GM12878 (cell line): Measurements from ENCODE around the gene KIAA1671. TPM values are rescaled to one million over a fixed set of nuclear protein-coding genes. Genes with fewer than 3 reads are reported as not detected.

Source experiments
- ATAC-seq: fragments of 200-7000 bp; cut with Tn5 transposase; 3 replicates; pipeline ENCODE4 v1.9.1; 2020; ENCODE audit warnings: mild to moderate bottlenecking, moderate library complexity
- BruUV-seq: library from RNA; stranded (reverse); fragments of 400-500 nt; replicated peaks from 2 replicates; lab custom pipeline; 2021; lab: Mats Ljungman, UMichigan
- CTCF ChIA-PET: fragments of 300-600 bp; sonication (Branson Sonifier 250); formaldehyde crosslinking; extraction: SDS; loops from one replicate; lab custom pipeline; 2021; ENCODE audit warnings: inconsistent platforms; lab: Yijun Ruan, JAX
- POLR2A ChIA-PET: fragments of 350-600 bp; formaldehyde crosslinking; extraction: SDS; loops from one replicate; lab custom pipeline; 2021; ENCODE audit warnings: inconsistent platforms; lab: Charles Lee
- RAD21 ChIA-PET: fragments of 300-600 bp; sonication (Branson Sonifier 250); formaldehyde crosslinking; loops from one replicate; lab custom pipeline; 2023; ENCODE audit warnings: antibody characterized with exemption; ENCODE audit not compliant: unreplicated experiment; lab: Charles Lee
- SMC1A ChIA-PET: fragments of 300-600 bp; sonication (Branson Sonifier 250); formaldehyde crosslinking; loops from one replicate; lab custom pipeline; 2023; ENCODE audit not compliant: unreplicated experiment, uncharacterized antibody; lab: Charles Lee
- DNase-seq: peaks from one replicate; pipeline ENCODE4 v3.0.0-alpha.2; 2011; ENCODE audit warnings: low read depth, low spot score
- FAIRE-seq: peaks from 3 replicates; lab custom pipeline; 2011; peaks lifted over from hg19 to GRCh38; lab: Jason Lieb, UNC
- H2AFZ ChIP-seq: 2 replicates; pipeline ENCODE4 v1.6.0; 2011; ENCODE audit warnings: low read depth, low read length, control low read depth; ENCODE audit not compliant: control insufficient read depth
- H3K27ac ChIP-seq: 2 replicates; pipeline ENCODE4 v1.5.1; 2011; ENCODE audit warnings: control low read depth; ENCODE audit not compliant: control insufficient read depth, insufficient read depth
- H3K27me3 ChIP-seq, 2 experiments: replicated peaks in 1 of 2; 2 replicates each; pipeline versions ENCODE4 v1.6.0 to v1.6.1; 2011; ENCODE audit warnings: low read length in 1 of 2; ENCODE audit not compliant: control insufficient read depth in 2 of 2, insufficient read depth in 2 of 2
- H3K36me3 ChIP-seq, 2 experiments: 2 replicates each; pipeline ENCODE4 v1.5.1; 2011; ENCODE audit warnings: low read length in 1 of 2; ENCODE audit not compliant: control insufficient read depth in 2 of 2, insufficient read depth in 2 of 2
- H3K4me1 ChIP-seq: 2 replicates; pipeline ENCODE4 v1.6.1; 2011; ENCODE audit warnings: mild to moderate bottlenecking, low read length, moderate library complexity, mixed read lengths; ENCODE audit not compliant: control insufficient read depth, insufficient read depth
- H3K4me2 ChIP-seq: 2 replicates; pipeline ENCODE4 v1.6.0; 2011; ENCODE audit warnings: control low read depth; ENCODE audit not compliant: control insufficient read depth, insufficient read depth
- H3K4me3 ChIP-seq: fragments of 200-600 bp; sonication (generic); 2 replicates; pipeline ENCODE4 v1.5.1; 2016
- H3K79me2 ChIP-seq: 2 replicates; pipeline ENCODE4 v1.6.0; 2011; ENCODE audit warnings: low read length; ENCODE audit not compliant: control insufficient read depth, insufficient read depth
- H3K9ac ChIP-seq: 2 replicates; pipeline ENCODE4 v1.8.0; 2011; ENCODE audit warnings: low read length, control low read depth, mixed read lengths; ENCODE audit not compliant: control insufficient read depth, insufficient read depth
- H3K9me3 ChIP-seq: replicated peaks from 3 replicates; pipeline ENCODE4 v1.5.1; 2011; ENCODE audit warnings: mild to moderate bottlenecking, low read length; ENCODE audit not compliant: control insufficient read depth, insufficient read depth
- H4K20me1 ChIP-seq: 2 replicates; pipeline ENCODE4 v1.6.0; 2011; ENCODE audit not compliant: control insufficient read depth, insufficient read depth
- BMI1 ChIP-seq: fragments of 450-650 bp; IDR thresholded peaks from 2 replicates; pipeline ENCODE4 v1.6.1; 2016; ENCODE audit warnings: mild to moderate bottlenecking, moderate library complexity, borderline replicate concordance
- DPF2 ChIP-seq: fragments of 450-650 bp; IDR thresholded peaks from 2 replicates; pipeline ENCODE4 v1.6.1; 2017; ENCODE audit warnings: mild to moderate bottlenecking
- ETV6 ChIP-seq, 2 experiments: fragments of 450-650 bp in 1 of 2; IDR thresholded peaks in 1 of 2; conservative IDR thresholded peaks in 1 of 2; 2 replicates each; pipeline ENCODE4 v1.6.1; 2014; ENCODE audit warnings: antibody characterized with exemption in 1 of 2, borderline replicate concordance in 1 of 2, low read depth in 1 of 2, mild to moderate bottlenecking in 1 of 2, moderate library complexity in 1 of 2
- FOS ChIP-seq: IDR thresholded peaks from 3 replicates; pipeline ENCODE4 v1.6.1; 2011; ENCODE audit warnings: borderline replicate concordance; ENCODE audit not compliant: insufficient read length; ENCODE audit errors: extremely low read depth
- GATAD2B ChIP-seq: fragments of 450-650 bp; conservative IDR thresholded peaks from 2 replicates; pipeline ENCODE4 v1.6.1; 2017; ENCODE audit warnings: low read depth, mild to moderate bottlenecking, moderate library complexity
- LARP7 ChIP-seq: fragments of 450-650 bp; IDR thresholded peaks from 2 replicates; pipeline ENCODE4 v1.6.1; 2017; ENCODE audit warnings: mild to moderate bottlenecking
- MTA2 ChIP-seq: fragments of 450-650 bp; IDR thresholded peaks from 2 replicates; pipeline ENCODE4 v1.6.1; 2016; ENCODE audit warnings: low read depth, mild to moderate bottlenecking, moderate library complexity
- MYC ChIP-seq: IDR thresholded peaks from 2 replicates; pipeline ENCODE4 v1.6.1; 2011; ENCODE audit warnings: mild to moderate bottlenecking, low read length, moderate library complexity, inconsistent platforms; ENCODE audit not compliant: insufficient read depth, insufficient replicate concordance, insufficient read length, severe bottlenecking
- NR2C2 ChIP-seq: IDR thresholded peaks from 2 replicates; pipeline ENCODE4 v1.6.1; 2011; ENCODE audit warnings: borderline replicate concordance, low read depth; ENCODE audit not compliant: control insufficient read depth, insufficient read length
- RBBP5 ChIP-seq: fragments of 200-600 bp; sonication (generic); conservative IDR thresholded peaks from 2 replicates; pipeline ENCODE4 v1.6.1; 2016
- SKIL ChIP-seq: fragments of 450-650 bp; IDR thresholded peaks from 2 replicates; pipeline ENCODE4 v1.6.1; 2017; ENCODE audit warnings: mild to moderate bottlenecking, low read depth, inconsistent platforms; ENCODE audit not compliant: poor library complexity, severe bottlenecking
- SMARCA5 ChIP-seq: fragments of 450-650 bp; IDR thresholded peaks from 2 replicates; pipeline ENCODE4 v1.6.1; 2017; ENCODE audit warnings: mild to moderate bottlenecking
- SREBF1 ChIP-seq: IDR thresholded peaks from 2 replicates; pipeline ENCODE4 v1.6.1; 2012; ENCODE audit warnings: mild to moderate bottlenecking, low read length
- TCF3 ChIP-seq: IDR thresholded peaks from 2 replicates; pipeline ENCODE4 v1.6.1; 2012; ENCODE audit warnings: low read depth, mild to moderate bottlenecking, low read length, borderline replicate concordance; ENCODE audit not compliant: insufficient read depth
- YBX1 ChIP-seq: fragments of 450-650 bp; IDR thresholded peaks from 2 replicates; pipeline ENCODE4 v1.6.1; 2016; ENCODE audit warnings: antibody characterized with exemption
- ZBTB11 ChIP-seq: fragments of 450-650 bp; formaldehyde crosslinking; IDR thresholded peaks from 2 replicates; pipeline ENCODE4 v1.5.0; 2022; ENCODE audit warnings: mild to moderate bottlenecking, missing genetic modification characterization
- ZNF384 ChIP-seq: IDR thresholded peaks from 2 replicates; pipeline ENCODE4 v1.6.1; 2012; ENCODE audit warnings: low read depth, mild to moderate bottlenecking, low read length, improper control_type of control experiment, borderline replicate concordance
- ZNF622 ChIP-seq: fragments of 450-650 bp; IDR thresholded peaks from 2 replicates; pipeline ENCODE4 v1.6.1; 2017; ENCODE audit warnings: mild to moderate bottlenecking, inconsistent platforms
- ZZZ3 ChIP-seq: IDR thresholded peaks from 2 replicates; pipeline ENCODE4 v1.6.1; 2011; ENCODE audit warnings: low read depth; ENCODE audit not compliant: control insufficient read depth, insufficient read length
- WGBS: methylation state at CpG from one replicate; pipeline ENCODE4 v1.1.6; 2016; ENCODE audit warnings: low lambda C conversion rate; ENCODE audit not compliant: insufficient replicate concordance, insufficient coverage; ENCODE audit errors: missing lambda C conversion rate; 5-methylcytosine and 5-hydroxymethylcytosine counted together
- in situ Hi-C: fragments of 300-500 bp; cut with MboI; formaldehyde crosslinking; loops from 9 replicates; pipeline ENCODE4 v1.14.3; 2018; ENCODE audit warnings: mixed read lengths
- intact Hi-C: fragments of 100-400 bp; cut with micrococcal nuclease; formaldehyde crosslinking; loops from one replicate; pipeline ENCODE4 v1.14.2; 2022; ENCODE audit not compliant: unreplicated experiment
- polyA plus RNA-seq, 11 experiments: library from polyadenylated mRNA; depleted of rRNA in 4 of 11; unstranded in 6 of 11; stranded (reverse) in 5 of 11; fragments of >200 nt; fragmentation: Nextera tagmentation in 4 of 11; fragmentation: Illumina TruSeq in 1 of 11; extraction: Ambion mirVana in 4 of 11; extraction: Trizol in 1 of 11; gene quantifications; 1 replicate in 1 of 11; 2 replicates in 10 of 11; pipeline versions ENCODE4 v1.2.1 to v1.2.3, GENCODE V29; 2011 to 2016; ENCODE audit warnings: inconsistent platforms in 2 of 11, missing spikeins in 2 of 11, low read depth in 1 of 11
- total RNA-seq, 4 experiments: library from RNA; depleted of rRNA in 3 of 4; stranded (reverse); fragments of >200 nt in 3 of 4; fragmentation: Illumina TruSeq in 1 of 4; extraction: Trizol in 1 of 4; gene quantifications; 2 replicates each; pipeline versions ENCODE4 v1.2.1 to v1.2.3, GENCODE V29; 2013 to 2021
- TF ChIP-seq, protein P1 (sequence below): IDR thresholded peaks from 2 replicates; pipeline ENCODE4 v1.6.1; 2012; ENCODE audit warnings: low read depth, low read length, improper control_type of control experiment

The KIAA1671 gene
- total and polyA plus RNA-seq, 10 of the 15 experiments (the other 5 are each of a cell fraction or from before 2014, with no cell fraction given): 0.05 to 2.7 (median 0.33) TPM

DNA sequence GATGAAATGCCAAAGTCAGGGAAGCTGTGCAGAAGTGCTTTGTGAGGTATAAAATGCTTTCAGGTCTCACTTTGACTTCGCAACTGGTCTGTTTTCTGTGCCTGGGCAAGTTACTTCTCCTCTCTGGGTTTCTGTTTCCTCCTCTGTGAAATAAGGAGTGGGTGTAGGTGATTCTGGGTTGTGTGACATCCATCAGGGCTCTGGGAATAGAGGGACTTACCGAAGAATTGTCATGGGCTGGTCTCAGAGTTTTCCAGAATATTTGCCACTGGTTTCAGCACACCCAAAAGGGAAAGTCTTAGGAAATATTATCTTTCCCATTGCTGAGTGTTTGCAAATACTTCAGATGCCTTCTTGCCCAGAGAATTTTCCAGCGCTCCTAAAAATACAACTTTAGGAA lies 118.4 kb downstream of the KIAA1671 start:
- H4K20me1 ChIP-seq: no peaks in the 10 kb centered on the region
- ChIA-PET SMC1A (interaction anchor here (1.3 to 3.1 kb wide), 4 partner anchors 10 to 22 kb away, joined by 3 to 12 read pairs (median 6); no protein-coding TSS in a partner anchor), CTCF (interaction anchor here (1.4 to 5.6 kb wide), 6 partner anchors 10 to 125 kb away, joined by 3 to 48 read pairs (median 6); no protein-coding TSS in a partner anchor), RAD21 (interaction anchor here (1.3 to 1.9 kb wide), 5 partner anchors 10 to 63 kb away, joined by 3 to 7 read pairs (median 4); no protein-coding TSS in a partner anchor), POLR2A (interaction anchor here (1.9 kb wide), 1 partner anchor 16 kb away, joined by 4 read pairs; no protein-coding TSS in a partner anchor)
- ATAC-seq (peak; percentile 72), FAIRE-seq (no peak), DNase-seq (no peak)
- H3K4me1 ChIP-seq: peaks cover 32% of the 10 kb centered on the region
- no peaks in the 10 kb centered on the region for H3K9me3 ChIP-seq
- intact Hi-C loops: no loop called here
- H3K4me2 ChIP-seq: peak overlapping the region; percentile 59
- 0% methylated on average over 3 of the region's 3 CpGs for WGBS
- H3K79me2 ChIP-seq: no peaks in the 10 kb centered on the region
- in situ Hi-C loops: no loop called here
- H3K36me3 ChIP-seq: no peaks in the 10 kb centered on the region
- peak overlapping the region; percentile 28 for H3K27ac ChIP-seq
- H3K27me3 ChIP-seq: no peaks in the 10 kb centered on the region
- BruUV-seq: no TSS peak
- H3K9ac ChIP-seq: no peak overlapping the region
- H2AFZ ChIP-seq: no peak overlapping the region
- peak overlapping the region; percentile 60; the same call in 1 of the 2 replicates for H3K4me3 ChIP-seq
- no peak for TF ChIP-seq YBX1
- peak; percentile 21; the same call in 1 of the 2 replicates for TF ChIP-seq BMI1
- TF ChIP-seq SKIL: peak; percentile 28
- peak; percentile 68; the same call in 1 of the 2 replicates for TF ChIP-seq DPF2
- TF ChIP-seq NR2C2: no peak
- peak; percentile 58; the same call in 1 of the 2 replicates for TF ChIP-seq MTA2
- no peak for TF ChIP-seq ETV6 (conservative IDR thresholded peaks at IDR 0.05 in 1 of 2, IDR thresholded peaks at IDR 0.05 in 1 of 2; ENCODE audit: borderline replicate concordance in 1 of 2, low read depth in 1 of 2)
- no peak for TF ChIP-seq FOS
- TF ChIP-seq ZNF622: no peak
- no peak for TF ChIP-seq TCF3
- TF ChIP-seq ZZZ3: no peak
- TF ChIP-seq ZNF384: no peak
- no peak for TF ChIP-seq ZBTB11 (CRISPR knock-in tag)
- TF ChIP-seq GATAD2B: no peak; the same call in 1 of the 2 replicates
- no peak for TF ChIP-seq MYC
- no peak for TF ChIP-seq LARP7
- TF ChIP-seq RBBP5: no peak
- TF ChIP-seq, protein P1, sequence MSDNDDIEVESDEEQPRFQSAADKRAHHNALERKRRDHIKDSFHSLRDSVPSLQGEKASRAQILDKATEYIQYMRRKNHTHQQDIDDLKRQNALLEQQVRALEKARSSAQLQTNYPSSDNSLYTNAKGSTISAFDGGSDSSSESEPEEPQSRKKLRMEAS: no peak
- TF ChIP-seq SREBF1: no peak
- 0 out of 2 replicates have a peak, but pooled peaks have one; percentile 27 for TF ChIP-seq SMARCA5
